Adrenal gland (tissue), 12 donors: ENCODE measurements around the gene MSMP. TPM values are rescaled to one million over a fixed set of nuclear protein-coding genes. Genes with fewer than 3 reads are reported as not detected.

ENCODE experiments used
- DNase-seq, 7 donors: peaks; one replicate each; pipeline ENCODE4 v3.0.0-alpha.2; 2019 to 2020
- H3K27ac ChIP-seq, 5 donors: fragments of 200-600 bp; sonication (generic) in 4 of 5; 1 replicate in 3 of 5; 2 replicates in 2 of 5; pipeline versions ENCODE4 v1.5.1 to v1.8.0; 2016 to 2020; ENCODE audit warnings: mild to moderate bottlenecking in 1 of 5
- H3K27me3 ChIP-seq: fragments of 200-600 bp; 2 replicates; pipeline ENCODE4 v1.8.0; 2021
- H3K36me3 ChIP-seq, 2 donors: fragments of 200-600 bp; replicated peaks in 1 of 2; 1 replicate in 1 of 2; 2 replicates in 1 of 2; pipeline versions ENCODE4 v1.5.1 to v1.8.0; 2018 to 2022
- H3K4me1 ChIP-seq, 2 donors: fragments of 200-600 bp; replicated peaks in 1 of 2; 1 replicate in 1 of 2; 2 replicates in 1 of 2; pipeline versions ENCODE4 v1.5.1 to v1.8.0; 2018 to 2021
- H3K4me3 ChIP-seq, 4 donors: fragments of 200-600 bp; sonication (generic) in 3 of 4; one replicate each; pipeline ENCODE4 v1.5.1; 2016 to 2018
- H3K9me3 ChIP-seq, 3 donors: fragments of 200-600 bp; sonication (generic) in 1 of 3; replicated peaks in 1 of 3; 1 replicate in 2 of 3; 2 replicates in 1 of 3; pipeline versions ENCODE4 v1.5.1 to v1.8.0; 2016 to 2021
- POLR2A ChIP-seq, 2 donors: fragments of 450-650 bp; IDR thresholded peaks; one replicate each; pipeline ENCODE4 v1.6.1; 2017; ENCODE audit warnings: antibody characterized with exemption in 2 of 2, mild to moderate bottlenecking in 2 of 2, moderate library complexity in 1 of 2
- whole genome bisulfite sequencing, 4 donors: extraction: QIAGEN DNeasy Blood & Tissue Kit in 2 of 4; methylation state at CpG; one replicate each; pipeline versions ENCODE4 v1.1.5 to v1.1.7; 2013 to 2017; 5-methylcytosine and 5-hydroxymethylcytosine counted together
- intact Hi-C, 2 donors: fragments of 100-400 bp; cut with DNase I; formaldehyde crosslinking; loops; one replicate each; pipeline versions ENCODE4 v1.14.1 to v1.15.0; 2022 to 2023
- polyA plus RNA-seq, 3 donors: library from polyadenylated mRNA; stranded (reverse); fragments of 200-250 nt in 2 of 3; fragments of 350-450 nt in 1 of 3; fragmentation: Illumina TruSeq in 1 of 3; extraction: RNeasy Lipid Tissue Mini Kit (QIAGEN cat#74804) in 1 of 3; gene quantifications; one replicate each; pipeline ENCODE4 v1.2.3, GENCODE V29; 2013 to 2014
- total RNA-seq, 9 donors: library from RNA; depleted of rRNA in 4 of 9; stranded (reverse); fragments of >200 nt in 4 of 9; fragments of 120-200 nt in 1 of 9; fragmentation: NEBNext Ultra II Directional in 1 of 9; extraction: Animal tissue kit (Norgen Biotek cat#: 25700) in 1 of 9; gene quantifications; one replicate each; pipeline versions ENCODE4 v1.1.0 to v1.2.4, GENCODE V29; 2013 to 2023
- TF ChIP-seq, protein P1 (sequence below), 6 experiments: fragments of 450-650 bp in 4 of 6; fragments of 200-600 bp in 2 of 6; sonication (generic) in 1 of 6; IDR thresholded peaks; 1 replicate in 5 of 6; 2 replicates in 1 of 6; pipeline versions ENCODE4 v1.5.1 to v1.8.0; 2016 to 2021; ENCODE audit warnings: antibody characterized with exemption in 6 of 6, mild to moderate bottlenecking in 2 of 6, moderate library complexity in 1 of 6
- donor health status: healthy with polysubstance abuse.
- donor health status: Bipolar disorder and iron deficiency.
- donor health status: DM: yes; HTN: yes; CAD: no.
- donor health status: DM: no; HTN: no; CAD: no.
- donor health status: DM: no; HTN: no; CAD: no.
- donor health status: DM: yes; HTN: yes; CAD: no.

Gene MSMP
- total and polyA plus RNA-seq, 12 donors, result 0.56 to 2.0 (median 1.2) TPM; not detected in 8

DNA sequence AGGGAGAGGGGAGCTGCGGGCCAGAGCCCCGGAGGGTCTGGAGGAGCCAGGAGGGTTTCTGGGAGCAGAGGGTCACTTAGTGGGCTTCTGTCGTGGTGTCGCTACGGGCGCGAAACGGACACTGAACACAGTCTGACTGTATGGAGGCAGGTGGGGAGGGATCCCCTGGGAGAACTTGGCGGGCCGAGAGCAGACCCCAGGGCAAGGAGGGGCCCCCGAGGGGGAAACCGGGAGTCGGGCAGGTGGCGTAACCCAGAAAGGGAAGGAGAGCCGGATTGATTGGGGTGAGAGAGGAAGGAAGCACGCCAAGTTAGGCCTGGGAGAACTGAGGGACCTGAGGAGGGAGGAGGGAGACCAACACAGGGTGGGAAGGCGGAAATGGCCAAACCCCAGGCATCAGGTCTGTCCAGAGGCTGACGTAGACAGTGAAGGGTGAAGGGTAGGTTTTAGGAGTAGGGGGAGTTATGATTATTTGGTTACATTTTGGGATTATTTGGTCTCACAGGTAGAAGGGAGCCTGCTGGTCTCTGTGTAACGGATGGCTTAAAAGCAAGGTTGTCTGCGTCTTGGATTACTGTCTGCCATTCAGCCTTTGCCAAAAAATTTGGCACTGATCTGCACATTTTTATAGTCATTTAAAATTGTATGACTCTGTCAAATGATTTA, 3.3 kb upstream of the MSMP start:
- Histone ChIP-seq H3K4me1 (peaks cover 12 to 28% of the 10 kb centered on the region in 2 donors), H3K27ac (peak overlapping the region in 4 of 5 donors; percentile 74 to 91 (median 84)), H3K36me3 (peaks cover 0 to 21% of the 10 kb centered on the region in 2 donors), H3K4me3 (peak overlapping the region in 3 of 4 donors; percentile 12 to 67 (median 58)), H3K9me3 (no peaks in the 10 kb centered on the region), H3K27me3 (no peaks in the 10 kb centered on the region)
- TF ChIP-seq POLR2A (IDR thresholded peaks at IDR 0.05), result no peak
- TF ChIP-seq, protein P1, sequence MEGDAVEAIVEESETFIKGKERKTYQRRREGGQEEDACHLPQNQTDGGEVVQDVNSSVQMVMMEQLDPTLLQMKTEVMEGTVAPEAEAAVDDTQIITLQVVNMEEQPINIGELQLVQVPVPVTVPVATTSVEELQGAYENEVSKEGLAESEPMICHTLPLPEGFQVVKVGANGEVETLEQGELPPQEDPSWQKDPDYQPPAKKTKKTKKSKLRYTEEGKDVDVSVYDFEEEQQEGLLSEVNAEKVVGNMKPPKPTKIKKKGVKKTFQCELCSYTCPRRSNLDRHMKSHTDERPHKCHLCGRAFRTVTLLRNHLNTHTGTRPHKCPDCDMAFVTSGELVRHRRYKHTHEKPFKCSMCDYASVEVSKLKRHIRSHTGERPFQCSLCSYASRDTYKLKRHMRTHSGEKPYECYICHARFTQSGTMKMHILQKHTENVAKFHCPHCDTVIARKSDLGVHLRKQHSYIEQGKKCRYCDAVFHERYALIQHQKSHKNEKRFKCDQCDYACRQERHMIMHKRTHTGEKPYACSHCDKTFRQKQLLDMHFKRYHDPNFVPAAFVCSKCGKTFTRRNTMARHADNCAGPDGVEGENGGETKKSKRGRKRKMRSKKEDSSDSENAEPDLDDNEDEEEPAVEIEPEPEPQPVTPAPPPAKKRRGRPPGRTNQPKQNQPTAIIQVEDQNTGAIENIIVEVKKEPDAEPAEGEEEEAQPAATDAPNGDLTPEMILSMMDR (IDR thresholded peaks at IDR 0.05), result no peak
- DNase-seq, result peak; percentile 45 to 79 (median 50)
- intact Hi-C loops, result no loop called here
- 1 to 3% (median 2%) methylated on average over 15 to 20 of the region's 20 CpGs for WGBS, 4 donors

- H3K4me1 ChIP-seq, result peaks cover 12 to 28% of the 10 kb centered on the region in 2 donors
- TF ChIP-seq POLR2A (IDR thresholded peaks at IDR 0.05), result peak in 1 of 2 donors; percentile 26
- TF ChIP-seq, protein P1 (IDR thresholded peaks at IDR 0.05), result peak; percentile 35 to 70 (median 56)
- peak overlapping the region in 4 of 5 donors; percentile 74 to 91 (median 84) for H3K27ac ChIP-seq
- 9 to 36% (median 18%) methylated on average over 14 to 48 of the region's 48 CpGs for WGBS, 4 donors
- no peaks in the 10 kb centered on the region for H3K27me3 ChIP-seq
- H3K9me3 ChIP-seq, result no peaks in the 10 kb centered on the region
- intact Hi-C loops, result no loop called here
- peaks cover 0 to 30% of the 10 kb centered on the region in 2 donors for H3K36me3 ChIP-seq
- H3K4me3 ChIP-seq, result peak overlapping the region in 3 of 4 donors; percentile 12 to 67 (median 58)
- peak; percentile 62 to 84 (median 75) for DNase-seq
Observed at GRCh38 chr9:35756275-35757225, 2.5 kb upstream of the MSMP start.

GRCh38 chr9:35755071-35755470, 995 bp upstream of the MSMP start:
- Histone ChIP-seq H3K4me3 (no peak overlapping the region), H3K4me1 (peaks cover 13 to 32% of the 10 kb centered on the region in 2 donors), H3K27ac (no peak overlapping the region), H3K9me3 (no peaks in the 10 kb centered on the region), H3K27me3 (no peaks in the 10 kb centered on the region), H3K36me3 (peaks cover 0 to 40% of the 10 kb centered on the region in 2 donors)
- 94 to 100% (median 96%) methylated on average over 4 of the region's 4 CpGs for WGBS, 4 donors
- TF ChIP-seq, protein P1 (IDR thresholded peaks at IDR 0.05), result no peak
- no peak for TF ChIP-seq POLR2A (IDR thresholded peaks at IDR 0.05)
- intact Hi-C loops, result no loop called here
- peak in 1 of 7 donors; percentile 0 for DNase-seq

- Histone ChIP-seq H3K36me3 (peaks cover 0 to 40% of the 10 kb centered on the region in 2 donors), H3K27ac (no peak overlapping the region), H3K9me3 (no peaks in the 10 kb centered on the region), H3K4me3 (no peak overlapping the region), H3K4me1 (peaks cover 19 to 32% of the 10 kb centered on the region in 2 donors), H3K27me3 (no peaks in the 10 kb centered on the region)
- no peak for DNase-seq
- WGBS, 4 donors, result 90 to 94% (median 90%) methylated on average over 5 of the region's 5 CpGs
- intact Hi-C loops, result no loop called here
- no peak for TF ChIP-seq POLR2A (IDR thresholded peaks at IDR 0.05)
- TF ChIP-seq, protein P1 (IDR thresholded peaks at IDR 0.05), result no peak
Observed at GRCh38 chr9:35753466-35753865, 610 bp downstream of the MSMP start.
